HepG2 (cell line): ENCODE results near the gene TBC1D7. TPM values are rescaled to one million over a fixed set of nuclear protein-coding genes. Genes with fewer than 3 reads are reported as not detected.

Experiments
- CCAR2 ChIP-seq: fragments of 200-400 bp; formaldehyde crosslinking; optimal IDR thresholded peaks from 2 replicates; pipeline ENCODE3; 2018; ENCODE audit warnings: low read depth, mild to moderate bottlenecking, low read length, moderate library complexity
- FOXJ3 ChIP-seq: sonication (generic); formaldehyde crosslinking; IDR thresholded peaks from 2 replicates; pipeline ENCODE4 v1.4.0; 2020; ENCODE audit warnings: missing genetic modification reagents, mild to moderate bottlenecking, borderline replicate concordance
- GLMP ChIP-seq: sonication (generic); formaldehyde crosslinking; IDR thresholded peaks from 2 replicates; pipeline ENCODE4 v1.9.0; 2021; ENCODE audit warnings: missing genetic modification reagents, mild to moderate bottlenecking, borderline replicate concordance
- GRHL1 ChIP-seq: sonication (generic); formaldehyde crosslinking; conservative IDR thresholded peaks from 2 replicates; pipeline ENCODE4 v1.8.0; 2022; ENCODE audit warnings: missing genetic modification reagents
- HNF4A ChIP-seq: sonication (generic); formaldehyde crosslinking; IDR thresholded peaks from 2 replicates; pipeline ENCODE4 v1.4.0; 2020; ENCODE audit warnings: missing genetic modification reagents
- KLF15 ChIP-seq: sonication (generic); formaldehyde crosslinking; IDR thresholded peaks from 2 replicates; pipeline ENCODE4 v1.8.1; 2023; ENCODE audit warnings: borderline replicate concordance, mild to moderate bottlenecking, inconsistent platforms, missing genetic modification reagents, mixed read lengths
- ONECUT2 ChIP-seq: sonication (generic); formaldehyde crosslinking; IDR thresholded peaks from 2 replicates; pipeline ENCODE4 v1.4.0; 2020; ENCODE audit warnings: missing genetic modification reagents
- SOX5 ChIP-seq: IDR thresholded peaks from 2 replicates; pipeline ENCODE4 v1.6.1; 2016; ENCODE audit warnings: borderline replicate concordance
- SP4 ChIP-seq: sonication (generic); formaldehyde crosslinking; IDR thresholded peaks from 2 replicates; pipeline ENCODE4 v1.8.1; 2023; ENCODE audit warnings: mild to moderate bottlenecking, missing genetic modification reagents
- TEAD3 ChIP-seq: optimal IDR thresholded peaks from 2 replicates; pipeline ENCODE3; 2016; ENCODE audit warnings: borderline replicate concordance
- ZBTB4 ChIP-seq: sonication (generic); formaldehyde crosslinking; IDR thresholded peaks from 2 replicates; pipeline ENCODE4 v1.4.0; 2020; ENCODE audit warnings: missing genetic modification reagents, mild to moderate bottlenecking, borderline replicate concordance
- ZHX1 ChIP-seq: sonication (generic); formaldehyde crosslinking; IDR thresholded peaks from 2 replicates; pipeline ENCODE4 v1.8.1; 2022; ENCODE audit warnings: low read depth, mild to moderate bottlenecking, missing genetic modification reagents
- ZNF18 ChIP-seq: sonication (generic); formaldehyde crosslinking; IDR thresholded peaks from 2 replicates; pipeline ENCODE4 v1.8.0; 2022; ENCODE audit warnings: mild to moderate bottlenecking, missing genetic modification reagents; ENCODE audit not compliant: insufficient replicate concordance
- ZNF264 ChIP-seq: sonication (generic); formaldehyde crosslinking; IDR thresholded peaks from 2 replicates; pipeline ENCODE4 v1.4.0; 2020; ENCODE audit warnings: missing genetic modification reagents
- ZNF337 ChIP-seq: sonication (generic); formaldehyde crosslinking; IDR thresholded peaks from 2 replicates; pipeline ENCODE4 v1.5.1; 2020; ENCODE audit warnings: missing genetic modification reagents, low read depth, mild to moderate bottlenecking, borderline replicate concordance
- ZNF569 ChIP-seq: sonication (generic); formaldehyde crosslinking; IDR thresholded peaks from 2 replicates; pipeline ENCODE4 v1.5.0; 2020; ENCODE audit warnings: mild to moderate bottlenecking, missing genetic modification reagents, moderate library complexity, borderline replicate concordance
- ZNF772 ChIP-seq: sonication (generic); formaldehyde crosslinking; IDR thresholded peaks from 2 replicates; pipeline ENCODE4 v1.5.0; 2020; ENCODE audit warnings: mild to moderate bottlenecking, missing genetic modification reagents
- polyA plus RNA-seq, 8 experiments: library from polyadenylated mRNA; depleted of rRNA in 3 of 8; stranded (reverse) in 7 of 8; unstranded in 1 of 8; fragments of >200 nt; fragmentation: Illumina TruSeq in 4 of 8; extraction: Trizol in 4 of 8; gene quantifications; 2 replicates each; pipeline versions ENCODE4 v1.2.1 to v1.2.3, GENCODE V29; 2011 to 2016; ENCODE audit warnings: low read depth in 4 of 8, missing spikeins in 1 of 8, mixed read lengths in 1 of 8; ENCODE audit not compliant: insufficient read depth in 1 of 8
- total RNA-seq, 5 experiments: library from RNA; depleted of rRNA; stranded (reverse); fragments of >200 nt; fragmentation: Illumina TruSeq; extraction: Trizol; gene quantifications; 2 replicates each; pipeline ENCODE4 v1.2.3, GENCODE V29; 2016; ENCODE audit warnings: low read depth in 1 of 5

The TBC1D7 gene
- total and polyA plus RNA-seq, 2 of the 13 experiments (the other 11 are each of a cell fraction or from before 2014, with no cell fraction given) = 23.3 to 30.8 TPM

GRCh38 chr6:13289789-13290318 is 38.5 kb downstream of the TBC1D7 start (continued):
- TF ChIP-seq ZNF337 (CRISPR knock-in tag) (no peak), ONECUT2 (CRISPR knock-in tag) (peak; percentile 56; the same call in 1 of the 2 replicates), GLMP (CRISPR knock-in tag) (no peak), ZNF18 (no peak), GRHL1 (no peak), HNF4A (CRISPR knock-in tag) (peak; percentile 92), CCAR2 (no peak), ZNF264 (no peak), FOXJ3 (CRISPR knock-in tag) (peak; percentile 64; the same call in 1 of the 2 replicates), TEAD3 (CRISPR knock-in tag) (peak; percentile 78), SOX5 (CRISPR knock-in tag) (0 out of 2 replicates have a peak, but pooled peaks have one; percentile 68), KLF15 (CRISPR knock-in tag) (no peak), ZHX1 (no peak), ZNF569 (CRISPR knock-in tag) (no peak), ZBTB4 (CRISPR knock-in tag) (no peak), SP4 (CRISPR knock-in tag) (no peak), ZNF772 (CRISPR knock-in tag) (peak; percentile 48; the same call in 1 of the 2 replicates)
